Measurements from ENCODE around the gene MTERF4.

MTERF4 gene

DNA sequence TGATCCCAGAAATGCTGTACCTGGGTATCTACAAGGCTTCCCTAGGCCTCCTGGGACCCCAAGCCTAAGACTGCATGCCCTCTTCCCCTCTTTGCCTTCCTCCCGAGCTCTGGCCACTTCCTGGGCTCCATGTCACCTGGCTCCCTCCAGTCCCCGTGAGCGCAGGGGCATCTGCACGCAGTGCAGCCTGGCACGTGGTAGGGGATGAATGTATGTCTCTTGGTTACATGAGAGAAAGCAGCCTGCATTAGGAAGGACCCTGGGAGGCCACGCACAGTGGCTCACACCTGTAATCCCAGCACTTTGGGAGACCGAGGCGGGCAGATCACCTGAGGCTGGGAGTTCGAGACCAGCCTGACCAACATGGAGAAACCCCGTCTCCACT is 31.3 kb upstream of the MTERF4 start:
- DNase-seq = no peak

DNA sequence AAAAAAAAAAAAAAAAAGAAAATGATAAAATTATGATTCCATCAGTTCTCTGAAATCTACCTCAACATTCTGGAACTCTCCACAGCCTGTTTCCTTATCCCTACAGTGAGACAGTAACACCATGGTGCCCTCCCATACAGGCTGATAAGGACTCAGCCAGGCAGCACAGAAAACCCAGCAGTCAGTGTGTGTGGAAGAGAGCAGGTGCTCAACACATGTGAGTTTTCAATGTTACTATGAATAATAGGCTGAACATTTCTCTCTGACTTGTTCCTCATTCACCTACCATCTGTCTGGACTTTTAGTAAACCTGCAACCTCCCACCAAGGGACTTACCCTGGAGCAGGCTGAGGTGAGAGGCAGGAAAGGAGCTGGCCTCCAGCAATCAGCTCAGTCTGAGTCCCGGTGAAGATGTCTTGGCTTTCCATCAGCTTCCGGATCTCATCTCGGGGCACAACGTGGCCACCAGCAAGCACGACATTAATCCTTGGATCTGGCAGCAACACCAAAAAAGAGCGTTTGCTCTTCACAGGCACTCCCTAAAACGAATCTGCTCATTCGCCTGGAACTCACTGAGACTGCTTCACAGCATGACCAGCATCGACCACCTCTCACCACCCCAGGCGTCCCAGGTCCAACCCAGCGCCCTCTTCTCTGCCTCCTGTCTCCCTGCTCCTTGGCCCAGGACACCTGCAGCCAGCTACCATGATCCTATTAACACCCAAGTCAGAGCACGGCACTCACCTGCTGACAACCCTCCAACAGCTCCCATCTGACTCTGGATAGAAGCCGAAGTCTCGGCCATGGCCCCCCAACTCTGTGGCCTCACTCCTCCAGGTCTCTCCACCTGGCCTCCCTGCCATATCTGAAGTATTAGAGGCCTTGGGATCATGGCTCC is 30.7 kb upstream of the MTERF4 start:
- DNase-seq = no peak

DNA sequence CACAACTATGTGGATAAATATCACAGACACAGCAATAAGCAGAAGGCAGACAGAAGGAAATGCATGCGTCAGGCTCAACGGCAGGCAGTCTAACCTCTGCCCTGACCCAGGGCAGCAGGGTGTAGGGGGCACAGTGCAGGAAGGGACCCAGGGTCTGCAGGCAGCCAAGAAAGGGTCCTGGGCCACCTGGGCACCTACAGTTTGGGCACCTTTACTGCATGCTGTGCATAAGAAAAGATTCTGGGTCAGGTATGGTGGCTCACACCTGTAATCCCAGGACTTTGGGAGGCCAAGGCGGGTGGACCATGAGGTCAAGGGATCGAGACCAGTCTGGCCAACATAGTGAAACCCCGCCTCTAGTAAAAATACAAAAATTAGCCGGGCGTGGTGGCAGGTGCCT is 29.4 kb upstream of the MTERF4 start:
- DNase-seq = no peak

DNA sequence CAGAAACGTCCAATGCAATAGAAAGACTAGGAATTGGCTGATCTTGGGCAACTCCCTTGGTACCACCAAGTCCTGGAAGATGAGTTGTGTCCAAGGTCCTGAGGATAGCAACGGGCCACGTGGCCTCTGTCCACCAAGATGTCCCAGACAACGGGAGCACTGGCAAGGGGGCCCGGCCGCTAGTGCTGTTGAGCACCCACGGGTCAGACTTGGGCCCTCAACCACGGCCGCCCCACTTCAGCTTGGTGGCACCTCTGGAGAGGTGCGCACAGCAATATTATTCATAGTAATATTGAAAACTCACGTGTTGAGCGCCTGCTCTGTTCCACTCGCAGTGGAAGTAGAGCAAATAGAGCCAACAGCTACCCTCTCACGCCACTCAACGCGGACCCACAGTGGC is 28.2 kb upstream of the MTERF4 start:
- DNase-seq = no peak

DNA sequence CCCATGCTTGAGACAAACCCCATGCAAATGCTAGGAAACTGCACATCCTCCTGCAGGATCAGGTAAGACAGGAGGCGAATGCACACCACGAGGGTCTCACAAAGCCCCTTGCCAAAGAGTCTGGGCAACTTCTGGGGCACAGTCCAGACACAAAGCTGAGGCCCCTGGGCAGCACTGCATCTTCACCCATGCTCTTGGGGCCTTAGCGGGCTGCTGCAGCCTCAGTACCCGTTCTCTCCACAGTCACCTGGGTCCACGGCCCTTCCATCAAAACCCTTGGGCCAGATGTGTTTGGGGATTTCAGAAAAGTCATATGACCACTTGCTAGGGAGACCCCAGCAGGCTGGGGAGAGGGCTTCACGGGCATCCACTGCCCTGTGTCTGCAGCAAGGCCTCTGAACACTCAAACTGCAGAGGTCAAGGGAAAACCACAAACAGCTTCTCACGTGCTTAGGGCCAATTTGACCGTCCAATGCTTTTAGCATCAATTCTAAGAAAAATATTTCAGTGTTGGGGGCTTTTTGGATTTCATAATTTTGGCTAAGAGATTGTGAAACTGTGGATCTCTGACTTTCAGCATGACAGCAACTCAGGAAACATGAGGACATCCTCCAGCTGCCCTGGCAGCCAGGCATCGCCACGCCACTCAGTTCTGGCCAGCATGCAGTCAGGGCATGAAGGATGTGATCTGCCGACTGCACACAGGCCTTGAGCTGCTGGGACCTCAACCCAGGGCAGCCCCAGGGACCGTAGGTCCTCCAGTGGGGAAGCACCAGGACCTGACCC is 27.2 kb upstream of the MTERF4 start:
- no peak for DNase-seq

DNA sequence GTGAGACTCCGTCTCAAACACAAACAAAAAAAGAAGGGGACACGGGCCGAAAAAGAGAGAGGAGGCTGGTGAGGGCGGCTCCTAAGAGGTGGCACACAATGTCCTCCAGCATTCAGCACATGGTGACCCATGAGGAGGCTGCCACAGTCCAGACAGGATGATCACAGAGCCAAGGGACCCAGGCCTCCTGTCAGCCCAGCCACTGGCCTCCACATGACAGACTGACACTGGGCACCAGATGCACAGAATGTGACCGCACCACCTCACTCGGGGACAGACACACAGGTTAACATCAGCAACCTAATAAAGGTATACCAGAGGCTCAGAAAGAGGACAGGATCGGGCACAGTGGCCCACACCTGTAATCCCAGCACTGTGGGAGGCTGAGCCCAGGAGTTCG is 26.2 kb upstream of the MTERF4 start:
- DNase-seq = no peak

DNA sequence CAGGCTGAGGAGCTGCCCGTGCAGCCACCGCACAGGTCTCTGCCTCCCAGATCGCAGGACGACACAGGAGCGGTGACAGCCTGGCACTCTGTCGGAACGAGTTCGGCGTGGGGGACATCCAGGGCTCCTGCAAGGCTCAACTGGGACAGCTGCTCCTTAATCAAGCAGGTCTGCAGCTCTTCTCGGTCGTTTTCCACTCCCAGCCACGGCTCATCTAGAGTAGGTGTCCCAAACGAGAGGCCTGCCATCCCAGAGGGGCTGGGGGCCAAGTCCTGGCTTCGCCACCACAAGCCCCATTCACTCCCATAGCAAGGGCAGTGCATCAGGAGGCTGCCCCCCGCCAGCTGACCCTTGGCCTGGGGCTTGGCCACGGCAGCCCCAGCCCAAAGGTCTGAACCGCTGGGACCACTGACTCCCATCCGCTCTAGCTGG is 24.7 kb upstream of the MTERF4 start:
- DNase-seq = no peak

DNA sequence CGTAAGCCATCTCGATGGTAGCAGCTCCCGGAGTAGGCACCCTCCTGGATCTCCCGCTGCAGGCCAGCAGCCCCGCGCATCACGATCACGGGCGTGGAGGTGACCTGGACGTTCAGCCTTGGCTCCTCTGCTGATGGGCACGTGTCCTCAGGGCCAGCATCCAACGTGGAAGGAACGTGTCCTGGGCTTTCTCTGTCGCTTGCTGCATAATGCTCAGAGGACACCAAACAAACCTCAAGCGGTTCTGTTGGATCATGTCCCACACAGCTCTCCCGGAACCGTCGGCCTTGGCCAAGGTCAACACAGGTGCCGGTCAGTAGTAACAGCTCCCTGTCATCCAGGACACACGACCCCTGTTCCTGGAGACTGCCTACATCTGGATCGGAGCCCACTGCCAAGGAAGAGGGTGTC is 24.1 kb upstream of the MTERF4 start:
- no peak for DNase-seq

DNA sequence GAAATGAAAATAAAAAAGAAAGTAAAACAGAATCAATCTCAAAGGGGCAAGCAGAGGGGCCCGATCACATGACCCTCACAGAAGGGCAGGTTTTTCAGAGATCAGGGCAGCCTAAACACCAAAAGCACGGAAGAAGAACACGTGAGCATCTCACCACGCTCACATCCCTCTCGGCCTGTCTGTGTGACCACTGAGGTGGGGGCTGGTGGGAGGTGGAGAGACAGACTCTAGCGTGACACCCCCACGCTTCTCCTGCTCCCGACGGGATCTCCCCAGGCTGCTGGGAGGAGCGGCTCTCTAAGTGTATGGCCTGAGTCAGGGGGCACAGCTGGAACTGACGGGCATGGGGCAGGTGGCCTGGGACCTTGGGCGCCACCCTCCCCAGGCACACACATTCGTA is 23.5 kb upstream of the MTERF4 start:
- no peak for DNase-seq

DNA sequence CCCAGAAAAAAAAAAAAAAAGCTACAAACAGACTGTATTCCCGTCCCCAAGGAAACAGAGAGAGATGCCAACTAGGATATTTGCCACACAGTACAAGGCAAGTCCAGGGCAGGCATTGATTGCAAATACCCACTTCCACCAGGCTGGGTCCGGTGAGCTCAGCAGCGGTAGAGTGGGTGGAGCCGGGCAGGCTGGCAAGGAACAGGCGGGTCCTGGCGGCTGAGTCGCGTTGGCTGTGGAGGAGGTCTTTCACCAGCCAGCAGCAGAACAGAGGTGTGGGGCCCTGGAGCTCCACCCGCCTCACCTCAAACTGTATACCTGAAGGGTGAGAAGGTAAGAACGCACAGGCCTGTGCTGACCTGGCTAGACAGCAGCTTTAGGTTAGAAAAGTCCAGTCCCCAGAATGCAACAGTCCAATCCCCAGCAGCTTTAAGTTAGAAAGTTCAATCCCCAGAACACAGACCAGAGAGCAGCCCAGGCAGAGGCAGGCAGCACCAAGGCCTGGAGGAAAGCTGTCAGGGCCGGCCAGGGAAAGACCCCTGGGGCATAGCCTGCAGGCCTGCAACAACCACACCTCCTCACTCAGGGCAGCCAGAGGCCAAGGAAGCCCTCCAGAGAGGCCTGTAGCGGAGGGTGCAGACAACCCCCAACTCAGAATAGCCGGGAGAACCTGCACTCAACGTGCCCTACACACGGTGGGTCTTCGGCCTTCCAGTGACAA is 21.9 kb upstream of the MTERF4 start:
- no peak for DNase-seq

DNA sequence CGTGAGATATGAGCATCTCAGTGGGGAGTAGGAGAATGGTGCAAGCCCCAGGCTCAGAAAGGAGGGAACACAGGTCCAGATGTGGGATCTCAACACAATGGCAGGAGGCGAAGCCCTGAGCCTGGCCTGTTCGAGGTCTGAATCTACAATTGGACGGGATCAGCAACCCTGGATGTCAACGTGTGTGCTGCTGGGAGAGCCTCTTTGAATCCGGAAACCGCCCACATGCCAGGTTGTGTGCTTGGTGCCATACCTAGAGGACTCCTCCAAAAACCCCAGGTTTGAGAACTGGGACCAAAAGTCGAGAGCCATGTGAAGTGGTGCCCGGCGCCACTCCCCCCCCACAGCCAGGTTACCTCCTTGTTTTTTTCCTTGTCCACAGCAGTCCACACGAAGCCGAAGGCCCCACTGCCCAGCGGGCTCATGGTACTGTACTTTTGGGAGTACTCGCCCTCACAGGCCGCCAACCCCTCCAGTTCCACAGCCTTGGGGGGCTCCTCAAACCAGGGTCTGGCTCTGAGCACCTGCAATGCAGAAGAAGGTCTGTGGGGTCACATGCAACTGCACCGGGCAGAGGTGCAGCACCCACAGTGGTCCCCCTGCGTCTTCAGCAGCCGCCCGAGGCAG is 20.4 kb upstream of the MTERF4 start:
- no peak for DNase-seq

DNA sequence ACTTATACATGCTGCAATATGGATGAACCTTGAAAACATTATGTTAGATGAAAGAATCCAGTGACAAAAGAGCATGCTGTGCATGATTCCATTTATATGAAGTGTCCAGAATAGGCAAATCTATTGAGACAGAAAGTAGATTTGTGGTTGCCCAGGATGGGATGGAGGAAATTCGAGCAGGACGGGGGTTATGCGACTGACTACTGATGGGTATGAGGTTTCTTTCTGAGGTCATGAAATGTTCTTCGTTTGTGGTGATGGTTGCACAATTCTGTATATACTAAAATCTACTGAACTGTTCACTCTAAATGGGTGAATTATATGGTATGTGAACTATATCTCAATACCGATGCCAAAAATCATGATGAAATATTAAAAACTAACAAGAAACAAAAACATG is 18.9 kb upstream of the MTERF4 start:
- DNase-seq = no peak

DNA sequence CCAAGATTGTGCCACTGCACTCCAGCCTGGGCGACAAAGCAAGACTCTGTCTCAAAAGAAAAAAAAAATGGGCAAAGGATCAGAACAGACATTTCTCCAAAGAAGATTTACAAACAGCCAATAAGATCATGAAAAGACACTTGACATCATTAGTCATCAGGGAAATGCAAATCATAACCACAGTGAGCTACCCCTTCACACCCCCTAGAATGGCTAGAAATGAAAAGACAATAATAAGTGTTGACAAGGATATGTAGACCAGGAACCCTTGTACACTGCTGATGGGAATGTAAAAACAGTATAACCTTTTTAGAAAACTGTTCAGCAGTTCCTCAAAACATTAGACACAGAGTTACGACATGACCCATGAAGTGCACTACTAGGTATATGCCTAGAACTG is 18.4 kb upstream of the MTERF4 start:
- no peak for DNase-seq

DNA sequence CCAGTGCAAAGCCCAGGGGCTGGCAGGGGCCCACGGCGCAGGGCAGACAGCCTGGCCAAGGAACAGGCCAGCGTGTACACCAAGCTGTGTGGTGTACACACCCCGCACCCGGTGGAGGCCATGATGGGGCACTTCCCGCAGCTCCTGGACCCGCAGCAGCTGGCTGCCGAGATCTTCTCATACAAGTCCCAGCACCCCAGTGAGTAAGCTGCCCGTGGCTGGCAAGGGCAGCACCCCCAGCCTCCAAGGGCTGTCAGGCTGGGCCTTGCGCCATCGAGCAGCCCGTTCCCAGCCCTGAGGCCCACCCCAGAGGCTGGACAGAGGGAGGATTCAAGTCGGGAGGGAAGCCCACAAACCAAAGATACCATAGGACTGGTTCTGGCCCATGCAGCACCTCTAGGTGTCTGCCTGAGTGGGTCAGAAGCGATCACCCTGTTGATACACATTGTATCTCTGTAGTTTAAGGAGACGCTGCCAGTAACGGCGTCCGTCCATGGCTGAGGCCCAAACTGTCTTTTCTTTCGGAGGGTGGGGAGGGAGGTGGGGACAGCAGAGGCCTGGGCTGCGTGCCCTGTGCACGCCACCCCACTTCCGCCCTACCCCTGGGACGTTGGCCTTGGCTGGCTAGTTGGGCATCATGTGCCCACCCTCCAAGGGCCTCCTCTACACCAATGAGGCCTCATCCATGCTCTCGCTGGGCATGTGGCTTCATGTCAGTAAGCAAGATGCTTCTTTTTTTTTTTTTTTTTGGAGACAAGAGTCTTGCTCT is 16.8 kb upstream of the MTERF4 start:
- no peak for DNase-seq

DNA sequence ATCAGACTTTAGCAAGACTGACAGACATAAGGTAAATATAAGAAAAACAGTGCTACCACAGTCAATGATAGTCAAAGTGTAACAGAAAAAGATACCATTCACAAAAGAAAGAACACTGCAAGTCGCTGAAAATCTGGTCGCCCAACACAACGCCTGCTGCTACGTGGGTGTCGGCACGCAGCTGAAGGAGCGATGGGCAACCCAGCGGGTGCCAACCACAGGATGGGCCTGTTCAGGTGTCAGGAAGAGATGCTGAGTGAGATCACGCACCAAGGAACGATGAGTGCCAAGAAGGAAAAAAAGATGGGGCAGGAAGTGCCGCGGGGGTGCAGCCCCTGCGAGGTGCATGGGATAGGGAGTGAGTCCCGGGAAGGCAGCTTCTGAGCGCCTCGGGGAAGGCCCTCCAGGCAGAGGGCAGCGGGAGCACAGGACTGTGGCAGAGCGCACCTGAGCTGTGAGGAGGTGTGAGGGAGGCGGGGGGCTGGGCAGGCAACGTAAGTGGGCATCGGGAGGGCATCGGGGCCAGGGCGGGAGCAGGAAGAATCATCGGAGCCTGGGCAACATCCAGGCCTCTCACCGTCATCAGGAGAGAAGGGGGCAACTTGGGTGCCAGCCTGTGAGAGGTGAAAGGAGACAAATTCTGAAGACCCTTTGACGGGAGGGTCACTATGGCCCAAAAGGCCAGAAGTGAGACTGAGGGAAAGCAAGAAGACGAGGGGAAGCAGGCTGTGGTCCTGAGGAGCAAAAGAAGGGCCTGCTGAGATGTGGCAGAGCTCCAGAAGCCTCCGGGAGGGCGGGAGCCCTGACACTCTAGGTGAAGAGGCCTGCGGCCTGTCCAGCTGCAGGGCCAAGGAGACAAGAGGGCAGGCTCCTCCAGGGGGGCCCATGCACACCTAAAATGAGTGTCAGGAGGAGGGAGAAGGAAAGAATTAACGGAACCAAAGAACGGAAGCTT is 14.8 kb upstream of the MTERF4 start:
- no peak for DNase-seq

DNA sequence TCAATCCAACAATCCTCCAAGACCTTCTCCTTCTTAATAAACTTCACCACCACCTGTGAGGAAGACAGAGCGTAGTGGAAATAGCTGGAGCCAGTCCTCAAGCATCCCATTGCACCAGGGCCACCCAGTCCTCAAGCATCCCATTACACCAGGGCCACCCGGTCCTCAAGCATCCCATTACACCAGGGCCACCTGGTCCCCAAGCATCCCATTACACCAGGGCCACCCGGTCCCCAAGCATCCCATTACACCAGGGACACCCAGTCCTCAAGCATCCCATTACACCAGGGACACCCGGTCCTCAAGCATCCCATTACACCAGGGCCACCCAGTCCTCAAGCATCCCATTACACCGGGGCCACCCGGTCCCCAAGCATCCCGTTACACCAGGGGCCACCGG is 13.3 kb upstream of the MTERF4 start:
- DNase-seq = no peak

DNA sequence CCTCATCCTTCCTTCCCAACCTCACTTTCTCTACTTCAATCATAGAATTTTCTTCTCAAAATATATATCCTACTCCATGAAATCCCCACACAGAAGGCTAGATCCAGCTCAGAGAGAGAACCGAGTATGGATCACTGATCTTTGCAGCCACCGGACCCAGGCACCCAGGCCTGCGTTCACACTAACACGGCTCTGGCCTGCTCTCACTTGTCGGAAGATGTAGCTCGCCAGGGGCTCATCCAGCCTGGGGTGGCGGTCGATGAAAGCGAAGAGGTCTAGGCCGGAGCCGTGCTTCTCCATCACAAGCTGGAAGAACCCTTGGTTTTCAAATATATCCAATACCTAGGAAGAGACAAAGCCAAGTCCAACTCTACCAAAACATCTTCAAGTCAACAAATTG is 12.7 kb upstream of the MTERF4 start:
- no peak for DNase-seq

DNA sequence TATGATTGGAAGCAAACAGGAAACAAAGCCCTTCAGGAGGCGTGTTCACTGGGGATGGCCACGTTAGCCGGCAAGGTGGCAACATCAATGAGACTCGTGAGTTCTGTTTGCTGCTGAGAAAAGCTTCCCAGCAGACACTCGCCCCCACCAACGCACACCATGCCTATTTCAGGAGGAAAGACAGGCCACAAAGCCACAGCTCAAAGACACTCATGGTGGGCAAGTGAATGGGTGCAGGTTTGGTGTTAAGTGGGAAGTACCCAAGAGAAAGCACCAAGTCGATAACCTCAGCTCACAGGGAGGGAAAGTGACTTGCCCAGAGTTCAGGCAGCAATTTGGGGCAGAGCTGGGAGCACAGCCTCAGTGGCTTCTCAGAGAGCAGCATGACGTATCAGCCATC is 10.5 kb upstream of the MTERF4 start:
- DNase-seq = no peak

DNA sequence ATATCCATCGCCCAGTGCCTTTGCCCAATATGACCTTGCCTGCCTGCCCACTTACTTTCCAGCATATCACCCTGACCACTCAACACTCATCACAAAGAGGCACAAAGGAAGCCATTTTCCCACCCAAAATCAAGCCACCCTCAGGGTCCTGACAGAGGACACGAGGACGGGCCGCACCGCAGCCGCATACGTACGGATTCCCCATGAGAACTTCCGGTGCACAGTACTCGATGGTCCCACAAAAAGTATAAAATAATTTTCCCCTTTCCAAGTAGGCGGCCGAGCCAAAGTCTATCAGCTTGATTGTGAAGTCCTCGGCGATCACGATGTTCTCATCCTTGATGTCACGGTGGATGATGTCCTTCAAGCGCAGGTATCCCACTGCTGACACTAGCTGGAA is 10.0 kb upstream of the MTERF4 start:
- DNase-seq = no peak

DNA sequence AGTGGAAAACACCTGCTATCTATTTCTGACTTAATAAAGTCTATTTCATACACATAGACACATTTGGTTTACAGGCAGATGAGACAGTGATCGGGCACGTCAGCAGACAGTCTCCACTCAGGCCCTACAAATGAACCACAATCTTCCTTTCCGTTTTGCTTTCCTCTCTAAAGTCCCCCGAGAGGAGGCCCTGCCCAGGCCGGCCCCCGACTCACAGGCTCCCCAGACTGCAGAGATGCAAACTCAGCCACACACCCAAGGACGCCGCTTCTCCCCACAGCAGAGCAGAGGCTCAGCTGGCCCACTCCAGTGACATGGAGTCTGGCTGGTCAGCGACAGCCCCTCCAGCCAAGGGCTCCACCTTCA is 9.3 kb upstream of the MTERF4 start:
- no peak for DNase-seq

All from NCI-H1105 treated with DMSO at 0.1 percent for 48 hours (cell line).